ENCODE results near the gene NDST1. TPM values are rescaled to one million over a fixed set of nuclear protein-coding genes. Genes with fewer than 3 reads are reported as not detected.

The NDST1 gene
- total and polyA plus RNA-seq, 2 of the 8 experiments (the other 6 are each of a cell fraction or from before 2014, with no cell fraction given): 27.0 to 72.0 TPM

DNA sequence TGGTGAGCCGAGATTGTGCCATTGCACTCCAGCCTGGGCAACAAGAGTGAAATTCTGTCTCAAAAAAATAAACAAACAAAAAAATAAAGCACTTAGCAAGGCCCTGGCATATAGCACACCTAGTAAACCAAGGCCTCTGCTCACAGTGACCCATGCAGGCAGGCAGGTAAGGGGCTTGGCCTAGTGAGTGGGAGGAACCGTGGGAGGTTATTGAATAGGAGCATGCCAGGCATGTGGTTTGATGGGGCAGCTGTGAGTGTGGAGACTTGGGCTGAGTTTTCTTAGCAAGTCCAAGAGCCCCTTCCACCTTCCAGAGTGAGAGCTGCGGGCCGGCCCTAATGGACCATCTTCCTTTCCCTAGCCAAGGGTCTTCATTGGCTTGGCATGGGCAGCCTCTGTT, 4.5 kb upstream of the NDST1 start:
- H2BK12ac ChIP-seq (ENCODE audit: low read depth, low read length): no peak overlapping the region
- H3K79me2 ChIP-seq (ENCODE audit: control insufficient read depth in 1 of 2, insufficient read depth in 2 of 2, low read length in 2 of 2): peaks cover 16 to 99% of the 10 kb centered on the region in 2 experiments; a peak in 3 of 4 replicates
- no peak overlapping the region for H3K4me2 ChIP-seq (ENCODE audit: insufficient read depth in 1 of 2, low read depth in 2 of 2, low read length in 2 of 2)
- ChIA-PET CTCF (ENCODE audit: partially characterized antibody) (interaction anchor here (18.2 to 32.0 kb wide), 3 partner anchors 2 to 25 kb away, joined by 229 to 571 read pairs (median 571); partner anchors contain the start of gene NDST1), POLR2A (ENCODE audit: partially characterized antibody) (interaction anchor here (1.1 to 6.3 kb wide), 5 partner anchors 9 to 58 kb away, joined by 4 to 47 read pairs (median 5); no protein-coding TSS in a partner anchor)
- no peak overlapping the region for H3K4me3 ChIP-seq (ENCODE audit: extremely low read depth in 1 of 4, insufficient read depth in 2 of 4, low read depth in 3 of 4, low read length in 4 of 4)
- H2AFZ ChIP-seq (ENCODE audit: low read length): no peak overlapping the region
- H2BK20ac ChIP-seq (ENCODE audit: low read length): no peak overlapping the region
- 94% methylated on average over 4 of the region's 4 CpGs; no CpG with 5 or more reads in 1 of the 2 experiments for WGBS, 2 experiments (ENCODE audit: extremely low coverage in 1 of 2, insufficient coverage in 1 of 2, insufficient read length in 1 of 2, insufficient replicate concordance in 2 of 2, low coverage in 1 of 2, low lambda C conversion rate in 2 of 2, missing lambda C conversion rate in 1 of 2)
- H4K91ac ChIP-seq (replicated peaks; ENCODE audit: insufficient read length, low read length): no peak overlapping the region
- H3K23ac ChIP-seq (ENCODE audit: insufficient read length): no peak overlapping the region
- H3K79me1 ChIP-seq (ENCODE audit: low read depth, low read length): peaks cover 38% of the 10 kb centered on the region
- H3K14ac ChIP-seq (ENCODE audit: insufficient read length): no peak overlapping the region
- no peak for DNase-seq (ENCODE audit: low read depth in 1 of 2, low spot score in 2 of 2)
- H2BK15ac ChIP-seq (ENCODE audit: low read length): no peak overlapping the region
- peaks cover 11 to 25% (median 13%) of the 10 kb centered on the region in 4 experiments for H3K4me1 ChIP-seq (replicated peaks in 1 of 4; ENCODE audit: control insufficient read depth in 3 of 4, insufficient read depth in 4 of 4, low read length in 3 of 4)
- H3K36me3 ChIP-seq (ENCODE audit: control insufficient read depth in 2 of 4, insufficient read depth in 4 of 4, low read length in 3 of 4): no peaks in the 10 kb centered on the region; a peak in 1 of 8 replicates
- no peaks in the 10 kb centered on the region; the same call in 1 of the 2 replicates for H3K23me2 ChIP-seq (ENCODE audit: low read depth, low read length)
- H3K27me3 ChIP-seq (replicated peaks in 1 of 4; ENCODE audit: control insufficient read depth in 3 of 4, extremely low read depth in 1 of 4, insufficient read depth in 3 of 4, low read length in 3 of 4): no peaks in the 10 kb centered on the region
- no peak overlapping the region for H3K4ac ChIP-seq (replicated peaks; ENCODE audit: insufficient read length, low read depth, low read length)
- no peaks in the 10 kb centered on the region for H3K9me3 ChIP-seq (ENCODE audit: insufficient read depth in 2 of 2, low read depth in 1 of 2, low read length in 1 of 2)
- no peak overlapping the region for H3K18ac ChIP-seq (ENCODE audit: extremely low read depth, low read length)
- no peak overlapping the region; a peak in 1 of 7 replicates for H3K9ac ChIP-seq (replicated peaks in 1 of 4; ENCODE audit: extremely low read depth in 1 of 4, low read depth in 3 of 4, low read length in 3 of 4)
- no peak overlapping the region for H4K8ac ChIP-seq (ENCODE audit: extremely low read depth, insufficient read depth, low read length)
- H4K20me1 ChIP-seq (replicated peaks in 1 of 2; ENCODE audit: control insufficient read depth in 1 of 2, insufficient read depth in 2 of 2, low read length in 2 of 2): peaks cover 9 to 24% of the 10 kb centered on the region in 2 experiments
- H2BK5ac ChIP-seq (ENCODE audit: low read depth, low read length): no peak overlapping the region
- no peak overlapping the region for H2BK120ac ChIP-seq (replicated peaks; ENCODE audit: low read depth, low read length)
- TF ChIP-seq SP1 (IDR thresholded peaks at IDR 0.05; ENCODE audit: low read depth, low read length) (no peak), RBBP5 (IDR thresholded peaks at IDR 0.05; ENCODE audit: borderline replicate concordance, low read depth, low read length) (no peak), EZH2 (IDR thresholded peaks at IDR 0.05; ENCODE audit: low read depth, low read length, severe bottlenecking) (no peak), TEAD4 (IDR thresholded peaks at IDR 0.05; ENCODE audit: low read depth, low read length) (no peak)
- H3K27ac ChIP-seq (ENCODE audit: low read depth, low read length): no peak overlapping the region; the same call in 1 of the 2 replicates
- no peak overlapping the region for H3K56ac ChIP-seq (replicated peaks; ENCODE audit: insufficient read length, low read depth, low read length)
- H2AK5ac ChIP-seq (ENCODE audit: low read depth, low read length): no peak overlapping the region
- FAIRE-seq: no peak
- H4K5ac ChIP-seq (ENCODE audit: insufficient read length, low read depth, low read length): no peak overlapping the region
